Endothelial cell of umbilical vein (primary cell): ENCODE data around the gene BCL3. TPM values are rescaled to one million over a fixed set of nuclear protein-coding genes. Genes with fewer than 3 reads are reported as not detected.

ENCODE experiments used
- BruUV-seq: library from RNA; stranded (reverse); fragments of 400-500 nt; replicated peaks from 2 replicates; lab custom pipeline; 2021; lab: Mats Ljungman, UMichigan
- CTCF ChIA-PET: fragments of 300-600, 350-600 bp; sonication (Branson Sonifier 250); formaldehyde crosslinking; loops from one replicate; lab custom pipeline; 2021; ENCODE audit warnings: antibody characterized with exemption, inconsistent platforms; lab: Charles Lee
- POLR2A ChIA-PET: fragments of 300-600, 350-600 bp; sonication (Branson Sonifier 250); formaldehyde crosslinking; loops from one replicate; lab custom pipeline; 2021; ENCODE audit warnings: antibody characterized with exemption, inconsistent platforms; lab: Charles Lee
- DNase-seq: peaks from one replicate; pipeline ENCODE4 v3.0.0-alpha.2; 2011; ENCODE audit warnings: low read depth, low spot score
- FAIRE-seq: peaks from 2 replicates; lab custom pipeline; 2011; peaks lifted over from hg19 to GRCh38; lab: Jason Lieb, UNC
- H2AFZ ChIP-seq: 2 replicates; pipeline ENCODE4 v1.6.0; 2012; ENCODE audit warnings: low read depth, low read length, control low read depth, inconsistent platforms
- H3K27ac ChIP-seq: 2 replicates; pipeline ENCODE4 v1.5.1; 2011; ENCODE audit warnings: low read depth, mild to moderate bottlenecking, control low read depth, low read length, moderate library complexity; ENCODE audit not compliant: insufficient read depth
- H3K27me3 ChIP-seq, 2 experiments: 2 replicates each; pipeline versions ENCODE4 v1.6.0 to v1.6.1; 2011; ENCODE audit warnings: low read length in 2 of 2, mixed read lengths in 1 of 2; ENCODE audit not compliant: control insufficient read depth in 2 of 2, insufficient read depth in 2 of 2
- H3K36me3 ChIP-seq, 2 experiments: 2 replicates in 1 of 2; 3 replicates in 1 of 2; pipeline ENCODE4 v1.5.1; 2011; ENCODE audit warnings: low read length in 2 of 2, mild to moderate bottlenecking in 1 of 2, moderate library complexity in 1 of 2; ENCODE audit not compliant: control insufficient read depth in 2 of 2, insufficient read depth in 2 of 2; ENCODE audit errors: extremely low read depth in 1 of 2
- H3K4me1 ChIP-seq: 3 replicates; pipeline ENCODE4 v1.5.1; 2011; ENCODE audit warnings: mild to moderate bottlenecking, low read length; ENCODE audit not compliant: control insufficient read depth, insufficient read depth; ENCODE audit errors: extremely low read depth
- H3K4me2 ChIP-seq: 2 replicates; pipeline ENCODE4 v1.6.1; 2011; ENCODE audit warnings: low read length, control low read depth, mixed read lengths; ENCODE audit not compliant: insufficient read depth
- H3K4me3 ChIP-seq, 3 experiments: fragments of 200-600 bp in 1 of 3; sonication (generic), shearing (Covaris generic) in 1 of 3; replicated peaks in 1 of 3; 2 replicates each; pipeline ENCODE4 v1.5.1; 2011 to 2016; ENCODE audit warnings: control low read depth in 3 of 3, low read length in 3 of 3, mild to moderate bottlenecking in 2 of 3, inconsistent platforms in 1 of 3, low read depth in 1 of 3, moderate library complexity in 1 of 3; ENCODE audit not compliant: insufficient read depth in 1 of 3
- H3K79me2 ChIP-seq: 2 replicates; pipeline ENCODE4 v1.6.0; 2012; ENCODE audit warnings: low read length, inconsistent platforms; ENCODE audit not compliant: control insufficient read depth, insufficient read depth
- H3K9ac ChIP-seq: replicated peaks from 2 replicates; pipeline ENCODE3; 2011; ENCODE audit warnings: low read length, control low read depth; ENCODE audit not compliant: insufficient read depth; ENCODE audit errors: extremely low read depth
- H3K9me1 ChIP-seq: replicated peaks from 3 replicates; pipeline ENCODE4 v1.6.0; 2011; ENCODE audit warnings: mild to moderate bottlenecking, low read length; ENCODE audit not compliant: control insufficient read depth, insufficient read depth; ENCODE audit errors: extremely low read depth
- H3K9me3 ChIP-seq: replicated peaks from 2 replicates; pipeline ENCODE4 v1.5.1; 2012; ENCODE audit warnings: low read length, inconsistent platforms; ENCODE audit not compliant: control insufficient read depth, insufficient read depth
- H4K20me1 ChIP-seq: replicated peaks from 2 replicates; pipeline ENCODE3; 2011; ENCODE audit warnings: mild to moderate bottlenecking, low read length; ENCODE audit not compliant: control insufficient read depth, insufficient read depth; ENCODE audit errors: extremely low read depth
- EZH2 ChIP-seq: IDR thresholded peaks from 2 replicates; pipeline ENCODE4 v1.6.1; 2012; ENCODE audit warnings: borderline replicate concordance, low read depth, mild to moderate bottlenecking, moderate library complexity, low read length, inconsistent platforms; ENCODE audit not compliant: severe bottlenecking
- FOS ChIP-seq: IDR thresholded peaks from 2 replicates; pipeline ENCODE4 v1.6.1; 2011; ENCODE audit warnings: mild to moderate bottlenecking, low read length, moderate library complexity, borderline replicate concordance; ENCODE audit not compliant: insufficient read depth
- GATA2 ChIP-seq: IDR thresholded peaks from 2 replicates; pipeline ENCODE4 v1.7.0; 2011; ENCODE audit warnings: low read depth, mild to moderate bottlenecking, moderate library complexity, mixed read lengths, low read length; ENCODE audit not compliant: insufficient read length, insufficient read depth
- JUN ChIP-seq: IDR thresholded peaks from 2 replicates; pipeline ENCODE4 v1.6.1; 2011; ENCODE audit warnings: borderline replicate concordance, low read depth; ENCODE audit not compliant: insufficient read length, insufficient read depth
- MYC ChIP-seq: IDR thresholded peaks from one replicate; pipeline ENCODE4 v1.6.1; 2011; ENCODE audit warnings: mild to moderate bottlenecking, low read depth, low read length
- POLR2A ChIP-seq: IDR thresholded peaks from 2 replicates; pipeline ENCODE4 v1.6.1; 2012; ENCODE audit warnings: low read depth, mild to moderate bottlenecking, control low read depth, low read length
- POLR2AphosphoS5 ChIP-seq: IDR thresholded peaks from 2 replicates; pipeline ENCODE4 v1.6.1; 2012; ENCODE audit warnings: low read depth, mild to moderate bottlenecking, control low read depth, low read length, moderate library complexity; ENCODE audit not compliant: insufficient read depth
- dilution Hi-C: fragments of 300-500 bp; cut with MboI; formaldehyde crosslinking; loops from one replicate; pipeline ENCODE4 v1.15.0; 2019; ENCODE audit warnings: low sequenced_read_pairs; ENCODE audit not compliant: extremely low pct_ligation_motif_present
- intact Hi-C: fragments of 100-400 bp; cut with micrococcal nuclease; formaldehyde crosslinking; loops from one replicate; pipeline ENCODE4 v1.10.0; 2022
- polyA plus RNA-seq, 4 experiments: library from polyadenylated mRNA; depleted of rRNA in 3 of 4; stranded (reverse) in 3 of 4; unstranded in 1 of 4; fragments of >200 nt; gene quantifications; 2 replicates each; pipeline versions ENCODE4 v1.2.1 to v1.2.3, GENCODE V29; 2011 to 2012; ENCODE audit warnings: missing spikeins in 1 of 4
- total RNA-seq: library from RNA; stranded (reverse); gene quantifications from 2 replicates; pipeline ENCODE4 v1.2.3, GENCODE V29; 2021
- TF ChIP-seq, protein P1 (sequence below), 2 donors: IDR thresholded peaks; 1 replicate in 1 of 2; 2 replicates in 1 of 2; pipeline ENCODE4 v1.5.1; 2011; ENCODE audit warnings: low read length in 2 of 2, mild to moderate bottlenecking in 2 of 2, moderate library complexity in 2 of 2, control low read depth in 1 of 2, inconsistent platforms in 1 of 2, low read depth in 1 of 2; ENCODE audit not compliant: insufficient read depth in 1 of 2; ENCODE audit errors: extremely low read depth in 1 of 2
- TF ChIP-seq, protein P2 (sequence below): IDR thresholded peaks from 2 replicates; pipeline ENCODE4 v1.6.1; 2011; ENCODE audit not compliant: insufficient read depth, insufficient read length

BCL3 gene
- total and polyA plus RNA-seq, 2 donors (not counting 3 experiments of a cell fraction or from before 2014, with no cell fraction given): 11.0 to 26.9 TPM

DNA sequence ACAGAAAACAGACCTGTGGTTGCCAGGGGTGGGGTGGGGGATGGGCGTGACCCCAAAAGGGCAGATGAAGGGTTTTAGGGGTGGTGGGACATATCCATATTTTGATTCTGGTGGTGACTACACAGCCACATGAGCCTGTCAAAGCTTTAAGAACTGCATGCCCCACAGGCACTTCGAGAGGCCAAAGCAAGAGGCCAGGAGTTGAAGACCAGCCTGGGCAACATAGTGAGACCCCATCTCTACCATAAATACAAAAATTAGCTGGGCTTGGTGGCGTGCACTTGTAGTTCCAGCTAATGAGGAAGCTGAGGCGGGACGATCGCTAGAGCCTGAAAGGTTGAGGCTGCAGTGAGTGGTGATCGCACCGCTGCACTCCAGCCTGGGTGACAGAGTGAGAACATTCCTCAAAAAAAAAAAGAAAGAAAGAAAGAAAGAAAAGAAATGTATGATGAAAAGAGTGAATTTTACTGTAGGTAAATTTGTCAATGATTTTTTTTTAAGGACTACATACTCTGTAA is 18.9 kb upstream of the BCL3 start:
- Histone ChIP-seq H3K27me3 (no peaks in the 10 kb centered on the region), H3K9me3 (no peaks in the 10 kb centered on the region), H3K4me1 (peaks cover 7% of the 10 kb centered on the region), H3K9me1 (no peaks in the 10 kb centered on the region), H3K79me2 (no peaks in the 10 kb centered on the region), H3K4me2 (no peak overlapping the region), H3K36me3 (no peaks in the 10 kb centered on the region), H3K9ac (no peak overlapping the region), H3K27ac (no peak overlapping the region), H4K20me1 (no peaks in the 10 kb centered on the region), H2AFZ (no peak overlapping the region), H3K4me3 (no peak overlapping the region)
- BruUV-seq: no TSS peak
- TF ChIP-seq FOS (no peak), MYC (no peak), JUN (no peak), GATA2 (no peak), POLR2AphosphoS5 (no peak), POLR2A (no peak), EZH2 (no peak)
- TF ChIP-seq, protein P1, sequence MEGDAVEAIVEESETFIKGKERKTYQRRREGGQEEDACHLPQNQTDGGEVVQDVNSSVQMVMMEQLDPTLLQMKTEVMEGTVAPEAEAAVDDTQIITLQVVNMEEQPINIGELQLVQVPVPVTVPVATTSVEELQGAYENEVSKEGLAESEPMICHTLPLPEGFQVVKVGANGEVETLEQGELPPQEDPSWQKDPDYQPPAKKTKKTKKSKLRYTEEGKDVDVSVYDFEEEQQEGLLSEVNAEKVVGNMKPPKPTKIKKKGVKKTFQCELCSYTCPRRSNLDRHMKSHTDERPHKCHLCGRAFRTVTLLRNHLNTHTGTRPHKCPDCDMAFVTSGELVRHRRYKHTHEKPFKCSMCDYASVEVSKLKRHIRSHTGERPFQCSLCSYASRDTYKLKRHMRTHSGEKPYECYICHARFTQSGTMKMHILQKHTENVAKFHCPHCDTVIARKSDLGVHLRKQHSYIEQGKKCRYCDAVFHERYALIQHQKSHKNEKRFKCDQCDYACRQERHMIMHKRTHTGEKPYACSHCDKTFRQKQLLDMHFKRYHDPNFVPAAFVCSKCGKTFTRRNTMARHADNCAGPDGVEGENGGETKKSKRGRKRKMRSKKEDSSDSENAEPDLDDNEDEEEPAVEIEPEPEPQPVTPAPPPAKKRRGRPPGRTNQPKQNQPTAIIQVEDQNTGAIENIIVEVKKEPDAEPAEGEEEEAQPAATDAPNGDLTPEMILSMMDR (IDR thresholded peaks at IDR 0.05; ENCODE audit: extremely low read depth in 1 of 2, insufficient read depth in 1 of 2, low read depth in 1 of 2, low read length in 2 of 2): no peak
- TF ChIP-seq, protein P2, sequence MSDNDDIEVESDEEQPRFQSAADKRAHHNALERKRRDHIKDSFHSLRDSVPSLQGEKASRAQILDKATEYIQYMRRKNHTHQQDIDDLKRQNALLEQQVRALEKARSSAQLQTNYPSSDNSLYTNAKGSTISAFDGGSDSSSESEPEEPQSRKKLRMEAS: no peak
- POLR2A ChIA-PET: no interaction called here
- CTCF ChIA-PET: interaction anchor here (1.9 to 15.8 kb wide), 3 partner anchors 39 to 159 kb away, joined by 6 to 688 read pairs (median 7); partner anchors contain the start of gene CBLC
- DNase-seq (no peak), FAIRE-seq (no peak)
- dilution Hi-C loops: no loop called here
- intact Hi-C loops: no loop called here
